Peyer's patch (tissue), 4 donors: ENCODE data around the gene NPFFR1. TPM values are rescaled to one million over a fixed set of nuclear protein-coding genes. Genes with fewer than 3 reads are reported as not detected.
A peak's percentile ranks its signal among the peaks of the same experiment; 100 is the strongest.
"Not testable (repeated sequence)": the region's sequence is repeated elsewhere in the genome, so short reads cannot be mapped to it uniquely, and the experiment has no call there.

Experiments
- DNase-seq, 3 donors: peaks; one replicate each; pipeline ENCODE4 v3.0.0-alpha.2; 2017 to 2019
- H3K27ac ChIP-seq, 4 donors: fragments of 200-600 bp; sonication (generic); one replicate each; pipeline ENCODE4 v1.5.1; 2016 to 2019
- H3K27me3 ChIP-seq, 2 donors: fragments of 200-600 bp; sonication (generic); one replicate each; pipeline ENCODE4 v1.5.1; 2019
- H3K36me3 ChIP-seq, 3 donors: fragments of 200-600 bp; sonication (generic); one replicate each; pipeline ENCODE4 v1.5.1; 2016 to 2019
- H3K4me1 ChIP-seq, 4 donors: fragments of 200-600 bp; sonication (generic); one replicate each; pipeline ENCODE4 v1.5.1; 2016 to 2019
- H3K4me3 ChIP-seq, 4 donors: fragments of 200-600 bp; sonication (generic); 1 replicate in 3 of 4; 2 replicates in 1 of 4; pipeline ENCODE4 v1.5.1; 2016 to 2019; ENCODE audit warnings: mild to moderate bottlenecking in 1 of 4
- H3K9me3 ChIP-seq, 4 donors: fragments of 200-600 bp; sonication (generic); one replicate each; pipeline ENCODE4 v1.5.1; 2016 to 2019; ENCODE audit warnings: mild to moderate bottlenecking in 1 of 4
- POLR2A ChIP-seq, 2 donors: fragments of 450-650 bp; IDR thresholded peaks; one replicate each; pipeline ENCODE4 v1.5.1; 2017; ENCODE audit warnings: antibody characterized with exemption in 2 of 2, mild to moderate bottlenecking in 2 of 2, moderate library complexity in 2 of 2
- total RNA-seq, 4 donors: library from RNA; depleted of rRNA; stranded (reverse); fragments of >200 nt; gene quantifications; one replicate each; pipeline ENCODE4 v1.1.0, GENCODE V29; 2016
- TF ChIP-seq, protein P1 (sequence below), 6 experiments: fragments of 450-650 bp in 4 of 6; fragments of 200-600 bp in 2 of 6; sonication (generic) in 1 of 6; IDR thresholded peaks; one replicate each; pipeline ENCODE4 v1.5.1; 2017 to 2019; ENCODE audit warnings: antibody characterized with exemption in 6 of 6, mild to moderate bottlenecking in 3 of 6, moderate library complexity in 1 of 6

NPFFR1 gene
- total RNA-seq, 4 donors from 2014 or later, result not detected

DNA sequence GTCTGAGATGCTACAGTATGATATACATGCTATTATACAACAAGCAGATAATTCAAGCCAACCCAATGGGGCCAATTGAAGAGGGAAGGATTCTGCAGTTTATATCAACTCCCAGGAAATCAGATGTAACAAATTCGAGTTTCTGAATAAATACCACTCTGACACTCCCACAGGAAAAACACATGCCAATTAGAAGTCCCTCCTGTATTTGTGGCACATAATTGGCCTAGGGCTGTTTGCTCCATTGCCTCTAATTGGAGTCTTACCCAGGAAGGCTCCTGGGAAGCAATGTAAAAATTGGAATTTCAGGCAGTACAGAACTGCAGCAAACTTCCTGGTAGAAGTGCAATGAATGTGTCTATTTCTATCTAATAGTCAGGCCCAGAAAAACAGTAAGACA is 55.3 kb downstream of the NPFFR1 start:
- DNase-seq, result no peak
- Histone ChIP-seq H3K36me3 (no peaks in the 10 kb centered on the region), H3K27me3 (no peaks in the 10 kb centered on the region), H3K9me3 (no peaks in the 10 kb centered on the region), H3K4me3 (peak overlapping the region in 1 of 4 donors; percentile 19), H3K27ac (peak overlapping the region in 3 of 4 donors; percentile 59 to 95 (median 83)), H3K4me1 (peaks cover 0 to 33% (median 0%) of the 10 kb centered on the region in 4 donors)
- no peak for TF ChIP-seq POLR2A (IDR thresholded peaks at IDR 0.05)

DNA sequence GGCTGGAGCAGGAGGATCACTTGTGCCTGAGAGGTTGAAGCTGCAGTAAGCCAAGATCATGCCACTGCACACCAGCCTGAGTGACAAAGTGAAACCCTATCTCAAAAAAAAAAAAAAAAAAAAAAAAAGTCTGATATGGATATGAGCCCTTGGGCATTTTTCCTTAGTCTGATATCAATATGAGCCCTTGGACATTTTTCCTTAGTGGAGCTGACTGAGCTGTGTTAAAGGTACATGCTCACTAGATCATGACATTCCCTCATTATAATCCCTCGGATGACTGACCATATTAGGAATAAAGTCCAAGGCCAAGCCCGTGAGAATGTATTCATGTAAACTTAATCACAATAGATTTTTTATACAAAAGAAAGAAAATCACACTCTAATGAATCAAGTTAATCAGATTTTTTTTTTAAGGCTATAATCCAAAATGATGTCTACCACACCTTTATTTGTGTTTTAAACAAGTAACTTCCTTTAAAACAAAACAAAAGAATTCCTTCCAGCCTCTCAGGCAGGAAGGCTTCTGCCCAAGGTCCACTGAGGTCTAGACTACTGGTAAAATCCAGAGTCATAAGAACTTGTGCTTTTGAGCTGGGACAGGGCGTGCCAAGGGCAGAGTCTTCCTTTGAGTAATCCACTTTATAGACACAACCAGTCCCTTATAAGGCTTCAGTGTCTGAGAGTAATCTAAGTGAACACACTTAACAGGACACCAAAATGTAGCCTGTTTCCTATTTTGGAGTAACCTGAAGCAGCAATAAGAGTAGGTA is 56.1 kb downstream of the NPFFR1 start:
- peak in 1 of 2 donors; percentile 79 for TF ChIP-seq POLR2A (IDR thresholded peaks at IDR 0.05)
- TF ChIP-seq, protein P1, sequence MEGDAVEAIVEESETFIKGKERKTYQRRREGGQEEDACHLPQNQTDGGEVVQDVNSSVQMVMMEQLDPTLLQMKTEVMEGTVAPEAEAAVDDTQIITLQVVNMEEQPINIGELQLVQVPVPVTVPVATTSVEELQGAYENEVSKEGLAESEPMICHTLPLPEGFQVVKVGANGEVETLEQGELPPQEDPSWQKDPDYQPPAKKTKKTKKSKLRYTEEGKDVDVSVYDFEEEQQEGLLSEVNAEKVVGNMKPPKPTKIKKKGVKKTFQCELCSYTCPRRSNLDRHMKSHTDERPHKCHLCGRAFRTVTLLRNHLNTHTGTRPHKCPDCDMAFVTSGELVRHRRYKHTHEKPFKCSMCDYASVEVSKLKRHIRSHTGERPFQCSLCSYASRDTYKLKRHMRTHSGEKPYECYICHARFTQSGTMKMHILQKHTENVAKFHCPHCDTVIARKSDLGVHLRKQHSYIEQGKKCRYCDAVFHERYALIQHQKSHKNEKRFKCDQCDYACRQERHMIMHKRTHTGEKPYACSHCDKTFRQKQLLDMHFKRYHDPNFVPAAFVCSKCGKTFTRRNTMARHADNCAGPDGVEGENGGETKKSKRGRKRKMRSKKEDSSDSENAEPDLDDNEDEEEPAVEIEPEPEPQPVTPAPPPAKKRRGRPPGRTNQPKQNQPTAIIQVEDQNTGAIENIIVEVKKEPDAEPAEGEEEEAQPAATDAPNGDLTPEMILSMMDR (IDR thresholded peaks at IDR 0.05), result no peak
- Histone ChIP-seq H3K4me3 (peak overlapping the region in 2 of 4 donors; percentile 11 to 19), H3K36me3 (no peaks in the 10 kb centered on the region), H3K9me3 (no peaks in the 10 kb centered on the region), H3K27me3 (no peaks in the 10 kb centered on the region), H3K27ac (peak overlapping the region in 3 of 4 donors; percentile 59 to 95 (median 83)), H3K4me1 (peaks cover 0 to 33% (median 0%) of the 10 kb centered on the region in 4 donors)
- DNase-seq, result peak in 2 of 3 donors; percentile 77 to 89

DNA sequence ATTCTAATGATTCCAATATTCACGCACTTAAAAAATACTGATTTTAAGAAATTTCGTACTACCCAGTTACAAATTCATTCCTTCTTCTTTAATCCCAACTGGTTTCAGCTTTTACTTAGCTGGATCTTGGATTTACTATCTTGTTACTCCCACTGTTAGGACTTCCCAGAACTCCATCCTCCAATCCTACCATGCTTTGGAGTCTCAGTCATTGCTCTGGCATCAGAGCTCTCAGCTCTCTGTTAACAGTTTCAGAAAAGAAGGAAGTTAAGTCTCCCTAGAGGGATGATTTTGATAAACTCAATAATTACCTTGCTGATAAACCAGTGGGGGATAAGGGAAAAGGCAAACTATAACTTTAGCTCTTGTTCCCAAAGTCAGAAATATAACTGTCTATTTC is 60.1 kb downstream of the NPFFR1 start:
- DNase-seq, result no peak
- Histone ChIP-seq H3K4me1 (peaks cover 0 to 20% (median 0%) of the 10 kb centered on the region in 4 donors), H3K9me3 (no peaks in the 10 kb centered on the region), H3K4me3 (no peak overlapping the region), H3K27me3 (no peaks in the 10 kb centered on the region), H3K27ac (no peak overlapping the region), H3K36me3 (peaks cover 0 to 4% (median 0%) of the 10 kb centered on the region in 3 donors)
- TF ChIP-seq POLR2A (IDR thresholded peaks at IDR 0.05), result no peak

DNA sequence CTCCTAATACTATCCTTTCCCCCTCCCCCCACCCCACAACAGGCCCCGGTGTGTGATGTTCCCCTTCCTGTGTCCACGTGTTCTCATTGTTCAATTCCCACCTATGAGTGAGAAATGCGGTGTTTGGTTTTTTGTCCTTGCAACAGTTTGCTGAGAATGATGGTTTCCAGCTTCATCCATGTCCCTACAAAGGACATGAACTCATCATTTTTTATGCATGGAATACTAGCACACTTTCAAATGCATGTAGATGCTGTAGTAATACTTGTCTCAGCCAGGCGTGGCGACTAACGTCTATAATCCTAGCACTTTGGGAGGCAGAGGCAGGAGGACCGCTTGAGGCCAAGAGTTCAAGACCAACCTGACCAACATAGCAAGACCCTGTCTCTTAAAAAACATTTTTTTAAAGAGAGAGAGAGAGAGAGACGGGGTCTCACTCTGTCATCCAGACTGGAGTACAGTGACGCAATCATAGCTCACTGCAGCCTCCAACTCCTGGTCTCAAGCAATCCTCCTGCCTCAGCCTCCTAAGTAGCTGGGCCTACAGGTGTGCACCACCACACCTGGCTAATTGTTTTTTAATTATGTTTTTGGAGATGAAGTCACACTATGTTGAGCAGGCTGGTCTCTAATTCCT is 60.9 kb downstream of the NPFFR1 start:
- H3K27me3 ChIP-seq, H3K4me3 ChIP-seq, H3K9me3 ChIP-seq, H3K27ac ChIP-seq, DNase-seq: not testable (repeated sequence)
- H3K4me1 ChIP-seq, result peaks cover 0 to 13% (median 0%) of the 10 kb centered on the region in 4 donors
- peaks cover 0 to 10% (median 0%) of the 10 kb centered on the region in 3 donors for H3K36me3 ChIP-seq

DNA sequence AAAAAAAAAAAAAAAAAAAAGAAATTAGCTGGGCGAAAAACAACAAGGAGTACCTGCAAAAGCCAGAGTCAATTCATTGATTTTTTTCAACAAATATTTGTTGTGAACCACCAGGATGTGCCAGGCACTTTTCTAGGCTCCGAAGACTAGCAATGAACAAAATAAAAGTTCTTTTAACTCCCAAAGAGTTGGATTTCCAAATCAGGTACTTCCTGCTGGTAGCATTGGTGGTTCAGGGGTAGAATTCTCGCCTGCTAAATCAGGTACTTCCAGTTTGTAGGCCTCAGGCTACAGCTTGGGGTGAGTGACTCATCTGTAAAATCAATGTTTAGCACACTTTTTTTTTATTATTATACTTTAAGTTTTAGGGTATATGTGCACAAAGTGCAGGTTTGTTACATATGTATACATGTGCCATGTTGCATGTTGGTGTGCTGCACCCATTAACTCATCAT is 61.4 kb downstream of the NPFFR1 start:
- no peak for TF ChIP-seq POLR2A (IDR thresholded peaks at IDR 0.05)
- TF ChIP-seq, protein P1 (IDR thresholded peaks at IDR 0.05), result no peak
- no peak overlapping the region for H3K27ac ChIP-seq
- DNase-seq, result no peak
- no peak overlapping the region for H3K4me3 ChIP-seq
- peaks cover 0 to 12% (median 0%) of the 10 kb centered on the region in 4 donors for H3K4me1 ChIP-seq
- no peaks in the 10 kb centered on the region for H3K27me3 ChIP-seq
- no peaks in the 10 kb centered on the region for H3K9me3 ChIP-seq
- H3K36me3 ChIP-seq, result peaks cover 0 to 15% (median 0%) of the 10 kb centered on the region in 3 donors

DNA sequence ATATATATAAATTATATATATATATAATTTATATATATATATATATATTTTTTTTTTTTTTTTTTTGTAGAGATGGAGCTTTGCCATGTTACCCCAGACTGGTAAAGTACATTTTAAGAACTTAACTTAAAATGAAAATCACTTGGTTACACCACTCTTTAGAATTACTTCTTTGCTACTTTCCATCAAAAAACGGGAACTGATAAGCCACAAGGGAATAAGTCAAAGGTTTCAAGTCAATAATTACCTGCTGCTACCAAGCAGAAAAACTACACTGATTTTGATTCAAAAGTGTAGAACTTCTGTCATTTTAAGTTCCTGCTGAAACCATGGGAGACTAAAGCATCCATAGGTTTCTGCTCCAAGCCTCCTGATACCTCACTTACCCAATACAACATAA is 62.8 kb downstream of the NPFFR1 start:
- DNase-seq, result no peak
- H3K4me1 ChIP-seq, result peaks cover 0 to 7% (median 0%) of the 10 kb centered on the region in 4 donors
- no peak for TF ChIP-seq POLR2A (IDR thresholded peaks at IDR 0.05)
- TF ChIP-seq, protein P1 (IDR thresholded peaks at IDR 0.05), result no peak
- H3K36me3 ChIP-seq, result peaks cover 0 to 28% (median 0%) of the 10 kb centered on the region in 3 donors
- H3K27me3 ChIP-seq, result no peaks in the 10 kb centered on the region
- H3K4me3 ChIP-seq, result no peak overlapping the region
- H3K9me3 ChIP-seq, result no peaks in the 10 kb centered on the region
- H3K27ac ChIP-seq, result peak overlapping the region in 1 of 4 donors; percentile 17

DNA sequence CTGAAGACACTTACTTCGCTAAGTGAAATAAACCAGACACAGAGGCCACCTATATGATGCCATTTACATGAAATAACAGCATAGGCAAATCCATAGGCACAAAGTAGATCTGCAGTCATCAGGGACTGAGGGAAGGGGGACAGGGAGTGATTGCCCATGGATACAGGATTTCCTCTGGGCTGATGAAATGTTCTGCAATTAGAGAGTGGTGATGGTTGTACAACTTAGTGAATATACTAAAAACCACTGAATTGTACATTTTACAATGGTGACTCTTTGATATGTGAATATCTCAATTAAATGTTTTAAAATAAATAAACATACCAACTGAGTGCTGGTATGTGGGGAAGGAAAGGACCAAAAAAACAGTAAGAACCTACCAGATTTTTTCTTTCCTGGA is 70.9 kb downstream of the NPFFR1 start:
- no peaks in the 10 kb centered on the region for H3K4me1 ChIP-seq
- H3K4me3 ChIP-seq, result no peak overlapping the region
- H3K27ac ChIP-seq, result no peak overlapping the region
- no peak for TF ChIP-seq POLR2A (IDR thresholded peaks at IDR 0.05)
- TF ChIP-seq, protein P1 (IDR thresholded peaks at IDR 0.05), result no peak
- DNase-seq, result no peak
- no peaks in the 10 kb centered on the region for H3K27me3 ChIP-seq
- H3K36me3 ChIP-seq, result peaks cover 0 to 97% (median 0%) of the 10 kb centered on the region in 3 donors
- no peaks in the 10 kb centered on the region for H3K9me3 ChIP-seq
